Mesenchymal stem cell (in vitro differentiated cells and primary cell): ENCODE results near the gene WAC.

Experiments used
- DNase-seq: peaks from one replicate; pipeline ENCODE4 v3.0.0-alpha.2; 2013
- H2AFZ ChIP-seq: one replicate; pipeline ENCODE4 v1.6.1; 2013; ENCODE audit warnings: low read depth, mild to moderate bottlenecking, control low read depth, inconsistent platforms, low read length, moderate library complexity
- H2AK5ac ChIP-seq: 2 replicates; pipeline ENCODE4 v1.6.1; 2013; ENCODE audit warnings: low read length, moderate library complexity, mild to moderate bottlenecking, inconsistent platforms; ENCODE audit not compliant: severe bottlenecking
- H2BK120ac ChIP-seq: one replicate; pipeline ENCODE4 v1.6.1; 2013; ENCODE audit warnings: low read depth, mild to moderate bottlenecking, inconsistent platforms, low read length, moderate library complexity
- H2BK12ac ChIP-seq, 2 experiments: one replicate each; pipeline ENCODE4 v1.6.1; 2013; ENCODE audit warnings: inconsistent platforms in 2 of 2, low read length in 2 of 2, mild to moderate bottlenecking in 2 of 2, moderate library complexity in 2 of 2, control low read depth in 1 of 2
- H2BK15ac ChIP-seq: one replicate; pipeline ENCODE4 v1.6.1; 2013; ENCODE audit warnings: mild to moderate bottlenecking, low read depth, inconsistent platforms; ENCODE audit not compliant: poor library complexity, severe bottlenecking
- H2BK5ac ChIP-seq: 2 replicates; pipeline ENCODE4 v1.6.1; 2013; ENCODE audit warnings: low read depth, mild to moderate bottlenecking, low read length, control low read depth, inconsistent platforms; ENCODE audit not compliant: poor library complexity, severe bottlenecking
- H3K14ac ChIP-seq, 2 experiments: one replicate each; pipeline ENCODE4 v1.6.1; 2013; ENCODE audit warnings: inconsistent platforms in 2 of 2, low read length in 2 of 2, control low read depth in 1 of 2, mild to moderate bottlenecking in 1 of 2, moderate library complexity in 1 of 2
- H3K18ac ChIP-seq, 2 experiments: one replicate each; pipeline ENCODE4 v1.6.1; 2013; ENCODE audit warnings: inconsistent platforms in 2 of 2, low read length in 2 of 2, control low read depth in 1 of 2, low read depth in 1 of 2, mild to moderate bottlenecking in 1 of 2
- H3K23ac ChIP-seq, 2 experiments: one replicate each; pipeline ENCODE4 v1.6.1; 2013; ENCODE audit warnings: inconsistent platforms in 2 of 2, low read length in 2 of 2, mild to moderate bottlenecking in 2 of 2, moderate library complexity in 2 of 2, control low read depth in 1 of 2
- H3K27ac ChIP-seq: 2 replicates; pipeline ENCODE4 v1.5.1; 2013; ENCODE audit warnings: mild to moderate bottlenecking, moderate library complexity, low read length, control low read depth, inconsistent platforms; ENCODE audit not compliant: poor library complexity, severe bottlenecking
- H3K27me3 ChIP-seq, 2 experiments: 2 replicates each; pipeline versions ENCODE4 v1.6.1 to v1.7.0; 2013; ENCODE audit warnings: low read length in 2 of 2, mild to moderate bottlenecking in 2 of 2, moderate library complexity in 2 of 2, control low read depth in 1 of 2, inconsistent platforms in 1 of 2; ENCODE audit not compliant: control insufficient read depth in 1 of 2, insufficient read depth in 1 of 2
- H3K36me3 ChIP-seq, 2 experiments: 2 replicates each; pipeline versions ENCODE4 v1.6.1 to v1.7.0; 2013; ENCODE audit warnings: low read length in 2 of 2, control low read depth in 1 of 2, inconsistent platforms in 1 of 2, low read depth in 1 of 2, mild to moderate bottlenecking in 1 of 2; ENCODE audit not compliant: insufficient read depth in 2 of 2, control insufficient read depth in 1 of 2
- H3K4ac ChIP-seq, 2 experiments: one replicate each; pipeline ENCODE4 v1.6.1; 2013; ENCODE audit warnings: inconsistent platforms in 2 of 2, low read length in 2 of 2, mild to moderate bottlenecking in 2 of 2, moderate library complexity in 2 of 2, control low read depth in 1 of 2, low read depth in 1 of 2
- H3K4me1 ChIP-seq: 2 replicates; pipeline ENCODE4 v1.6.1; 2013; ENCODE audit warnings: low read depth, low read length, control low read depth; ENCODE audit not compliant: control insufficient read depth, insufficient read depth
- H3K4me2 ChIP-seq: 2 replicates; pipeline ENCODE4 v1.6.1; 2013; ENCODE audit warnings: low read length, mild to moderate bottlenecking, inconsistent platforms; ENCODE audit not compliant: poor library complexity, severe bottlenecking
- H3K4me3 ChIP-seq, 2 experiments: 2 replicates each; pipeline versions ENCODE4 v1.5.1 to v1.7.0; 2013; ENCODE audit warnings: low read length in 2 of 2, mild to moderate bottlenecking in 2 of 2, control low read depth in 1 of 2, low read depth in 1 of 2; ENCODE audit not compliant: insufficient read depth in 1 of 2
- H3K79me1 ChIP-seq: replicated peaks from 2 replicates; pipeline ENCODE4 v1.6.1; 2013; ENCODE audit warnings: mild to moderate bottlenecking, control low read depth, low read length, inconsistent platforms; ENCODE audit not compliant: poor library complexity, severe bottlenecking
- H3K9ac ChIP-seq: 2 replicates; pipeline ENCODE4 v1.7.0; 2013; ENCODE audit warnings: mild to moderate bottlenecking, low read length, moderate library complexity
- H3K9me3 ChIP-seq: 2 replicates; pipeline ENCODE4 v1.7.0; 2013; ENCODE audit warnings: mild to moderate bottlenecking, low read length; ENCODE audit not compliant: control insufficient read depth
- H4K8ac ChIP-seq: one replicate; pipeline ENCODE4 v1.6.1; 2013; ENCODE audit warnings: inconsistent platforms, mild to moderate bottlenecking, low read length, moderate library complexity
- H4K91ac ChIP-seq: one replicate; pipeline ENCODE4 v1.6.1; 2013; ENCODE audit warnings: mild to moderate bottlenecking, low read length, inconsistent platforms
- WGBS: methylation state at CpG from one replicate; pipeline ENCODE4 v1.1.7; 2013; ENCODE audit warnings: mixed read lengths; 5-methylcytosine and 5-hydroxymethylcytosine counted together

Gene WAC

DNA sequence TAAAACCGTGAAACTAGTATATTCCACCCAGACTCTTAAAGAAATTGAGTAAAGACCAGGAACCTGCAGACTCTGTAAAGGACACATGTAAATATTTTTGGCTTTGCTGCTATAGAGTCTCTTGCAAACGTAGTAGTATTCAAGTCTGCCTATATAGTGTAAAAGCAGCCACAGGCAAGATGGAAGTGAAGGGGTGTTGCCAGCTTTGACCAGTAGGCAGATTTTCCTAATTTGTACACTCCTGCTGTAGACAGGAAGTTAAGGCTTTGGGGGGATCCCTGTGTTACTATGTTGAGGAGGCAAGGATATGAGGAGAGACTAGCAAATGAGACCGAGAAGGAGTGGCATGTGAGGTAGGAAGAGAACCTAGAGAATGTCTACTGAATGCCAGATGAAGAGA is 27.7 kb downstream of the WAC start:
- no peak overlapping the region for H3K18ac ChIP-seq
- 98% methylated on average over 2 of the region's 3 CpGs for WGBS
- no peak overlapping the region for H2BK120ac ChIP-seq
- no peaks in the 10 kb centered on the region for H3K79me1 ChIP-seq
- no peak overlapping the region for H2BK12ac ChIP-seq
- no peak overlapping the region for H4K91ac ChIP-seq
- no peak overlapping the region for H3K23ac ChIP-seq
- peaks cover 13 to 73% of the 10 kb centered on the region in 2 experiments for H3K36me3 ChIP-seq
- no peak overlapping the region for H2AK5ac ChIP-seq
- H3K14ac ChIP-seq = no peak overlapping the region
- no peak overlapping the region for H3K4ac ChIP-seq
- no peak overlapping the region for H3K9ac ChIP-seq
- H3K4me1 ChIP-seq = peaks cover 9% of the 10 kb centered on the region
- no peak overlapping the region for H3K4me2 ChIP-seq
- no peak for DNase-seq
- no peaks in the 10 kb centered on the region for H3K9me3 ChIP-seq
- no peak overlapping the region for H2AFZ ChIP-seq
- H3K27ac ChIP-seq = no peak overlapping the region
- H2BK5ac ChIP-seq = no peak overlapping the region
- no peak overlapping the region for H2BK15ac ChIP-seq
- no peak overlapping the region for H4K8ac ChIP-seq
- no peaks in the 10 kb centered on the region for H3K27me3 ChIP-seq
- no peak overlapping the region for H3K4me3 ChIP-seq

DNA sequence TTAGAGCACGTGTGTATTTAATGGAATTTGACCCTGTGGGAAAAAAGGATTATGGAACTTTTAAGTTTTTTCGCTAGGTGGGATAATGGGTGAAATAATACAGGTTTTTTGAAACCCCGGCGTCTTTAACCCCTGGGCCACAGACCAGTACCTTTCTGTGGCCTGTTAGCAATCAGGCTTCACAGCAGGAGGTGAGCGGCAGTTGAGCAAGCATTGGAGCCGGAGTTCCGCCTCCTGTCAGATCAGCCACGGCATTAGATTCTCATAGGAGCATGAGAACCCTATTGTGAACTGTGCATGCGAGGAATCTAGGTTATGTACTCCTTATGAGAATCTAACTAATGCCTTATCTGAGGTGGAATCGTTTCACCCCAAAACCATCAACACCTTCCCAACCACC is 28.6 kb downstream of the WAC start:
- H2AFZ ChIP-seq = no peak overlapping the region
- no peak overlapping the region for H3K9ac ChIP-seq
- H3K4me3 ChIP-seq = no peak overlapping the region
- H3K79me1 ChIP-seq = no peaks in the 10 kb centered on the region
- no peak overlapping the region for H3K4me2 ChIP-seq
- peaks cover 13 to 71% of the 10 kb centered on the region in 2 experiments for H3K36me3 ChIP-seq
- no peak overlapping the region for H3K27ac ChIP-seq
- WGBS = 96% methylated on average over 8 of the region's 10 CpGs
- no peak overlapping the region for H2BK5ac ChIP-seq
- H2BK12ac ChIP-seq = no peak overlapping the region
- H3K4ac ChIP-seq = no peak overlapping the region
- H3K18ac ChIP-seq = no peak overlapping the region
- no peak overlapping the region for H2AK5ac ChIP-seq
- DNase-seq = no peak
- no peaks in the 10 kb centered on the region for H3K9me3 ChIP-seq
- no peak overlapping the region for H4K91ac ChIP-seq
- no peak overlapping the region for H3K23ac ChIP-seq
- no peak overlapping the region for H2BK15ac ChIP-seq
- no peaks in the 10 kb centered on the region for H3K27me3 ChIP-seq
- peaks cover 8% of the 10 kb centered on the region for H3K4me1 ChIP-seq
- no peak overlapping the region for H2BK120ac ChIP-seq
- no peak overlapping the region for H3K14ac ChIP-seq
- no peak overlapping the region for H4K8ac ChIP-seq

DNA sequence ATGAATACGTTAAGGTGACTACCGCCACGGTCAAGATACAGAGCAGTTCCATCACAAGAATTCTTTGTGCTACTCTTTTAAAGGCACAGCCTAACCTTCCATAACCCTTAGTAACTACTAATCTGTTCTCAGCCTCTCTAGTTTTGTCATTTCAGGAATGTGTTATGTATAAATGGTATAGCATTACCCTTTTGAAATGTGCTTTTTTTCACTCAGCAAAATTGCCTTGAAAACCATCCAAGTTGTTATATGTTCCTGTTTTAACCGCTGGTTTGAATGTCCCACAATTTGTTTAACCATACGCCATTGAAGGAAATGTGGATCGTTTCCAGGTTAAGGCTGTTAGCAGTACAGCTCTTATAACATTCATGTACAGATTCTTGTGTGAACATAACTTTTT is 32.0 kb downstream of the WAC start:
- H4K8ac ChIP-seq = no peak overlapping the region
- no peaks in the 10 kb centered on the region for H3K27me3 ChIP-seq
- no peak for DNase-seq
- H3K23ac ChIP-seq = no peak overlapping the region
- H2AK5ac ChIP-seq = no peak overlapping the region
- H3K27ac ChIP-seq = no peak overlapping the region
- H3K9me3 ChIP-seq = no peaks in the 10 kb centered on the region
- H4K91ac ChIP-seq = no peak overlapping the region
- WGBS = 89% methylated on average over 6 of the region's 6 CpGs
- H2BK15ac ChIP-seq = no peak overlapping the region
- no peaks in the 10 kb centered on the region for H3K79me1 ChIP-seq
- no peak overlapping the region for H2AFZ ChIP-seq
- H3K4me2 ChIP-seq = no peak overlapping the region
- no peak overlapping the region for H3K4ac ChIP-seq
- no peak overlapping the region for H3K18ac ChIP-seq
- no peak overlapping the region for H2BK12ac ChIP-seq
- no peak overlapping the region for H2BK5ac ChIP-seq
- H3K14ac ChIP-seq = no peak overlapping the region
- H2BK120ac ChIP-seq = no peak overlapping the region
- H3K4me3 ChIP-seq = no peak overlapping the region
- H3K36me3 ChIP-seq = peaks cover 19 to 56% of the 10 kb centered on the region in 2 experiments
- peaks cover 8% of the 10 kb centered on the region for H3K4me1 ChIP-seq
- H3K9ac ChIP-seq = no peak overlapping the region

DNA sequence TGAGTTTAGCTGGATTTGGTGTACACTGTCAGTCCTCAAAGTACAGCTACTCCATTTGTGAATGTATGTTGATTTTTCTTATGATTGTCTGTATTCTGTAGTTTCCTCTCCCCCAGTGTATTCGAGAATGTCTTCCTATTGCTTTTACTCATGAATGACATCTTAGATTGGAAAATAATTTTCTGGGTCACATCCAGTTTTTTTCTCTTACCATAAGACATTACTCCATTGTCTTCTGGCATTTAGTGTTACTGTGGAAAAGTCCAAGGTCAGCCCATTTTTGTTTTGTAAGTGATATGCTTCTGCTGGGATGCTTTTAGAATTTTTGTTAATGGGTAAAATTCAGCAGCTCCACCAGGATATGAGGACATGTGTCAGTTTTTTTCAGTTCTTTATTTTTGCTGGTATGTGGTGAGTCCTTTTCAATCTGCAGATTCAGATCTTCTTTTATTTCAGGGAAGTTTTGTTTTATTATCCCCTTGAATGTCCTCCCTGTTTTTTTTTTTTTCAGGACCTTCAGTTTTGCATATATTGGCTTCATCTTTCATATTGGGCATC is 33.6 kb downstream of the WAC start:
- DNase-seq = no peak
- H2AFZ ChIP-seq = no peak overlapping the region
- H2AK5ac ChIP-seq = no peak overlapping the region
- no peak overlapping the region for H2BK12ac ChIP-seq
- peaks cover 18 to 53% of the 10 kb centered on the region in 2 experiments for H3K36me3 ChIP-seq
- H3K23ac ChIP-seq = no peak overlapping the region
- H3K4me1 ChIP-seq = peaks cover 5% of the 10 kb centered on the region
- H3K18ac ChIP-seq = no peak overlapping the region
- H4K91ac ChIP-seq = no peak overlapping the region
- WGBS = no CpG with 5 or more reads among the region's 1 CpG
- no peaks in the 10 kb centered on the region for H3K79me1 ChIP-seq
- no peak overlapping the region for H3K27ac ChIP-seq
- H2BK120ac ChIP-seq = no peak overlapping the region
- H3K4ac ChIP-seq = no peak overlapping the region
- H2BK5ac ChIP-seq = no peak overlapping the region
- no peaks in the 10 kb centered on the region for H3K9me3 ChIP-seq
- no peak overlapping the region for H2BK15ac ChIP-seq
- H3K14ac ChIP-seq = no peak overlapping the region
- no peak overlapping the region for H3K4me3 ChIP-seq
- no peak overlapping the region for H3K9ac ChIP-seq
- no peak overlapping the region for H4K8ac ChIP-seq
- no peak overlapping the region for H3K4me2 ChIP-seq
- no peaks in the 10 kb centered on the region for H3K27me3 ChIP-seq
